Measurements from ENCODE around the gene FLAD1. TPM values are rescaled to one million over a fixed set of nuclear protein-coding genes. Genes with fewer than 3 reads are reported as not detected.

The FLAD1 gene
- total and polyA plus RNA-seq, 2 of the 4 experiments (the other 2 are of a cell fraction) = 26.3 to 37.3 TPM

DNA sequence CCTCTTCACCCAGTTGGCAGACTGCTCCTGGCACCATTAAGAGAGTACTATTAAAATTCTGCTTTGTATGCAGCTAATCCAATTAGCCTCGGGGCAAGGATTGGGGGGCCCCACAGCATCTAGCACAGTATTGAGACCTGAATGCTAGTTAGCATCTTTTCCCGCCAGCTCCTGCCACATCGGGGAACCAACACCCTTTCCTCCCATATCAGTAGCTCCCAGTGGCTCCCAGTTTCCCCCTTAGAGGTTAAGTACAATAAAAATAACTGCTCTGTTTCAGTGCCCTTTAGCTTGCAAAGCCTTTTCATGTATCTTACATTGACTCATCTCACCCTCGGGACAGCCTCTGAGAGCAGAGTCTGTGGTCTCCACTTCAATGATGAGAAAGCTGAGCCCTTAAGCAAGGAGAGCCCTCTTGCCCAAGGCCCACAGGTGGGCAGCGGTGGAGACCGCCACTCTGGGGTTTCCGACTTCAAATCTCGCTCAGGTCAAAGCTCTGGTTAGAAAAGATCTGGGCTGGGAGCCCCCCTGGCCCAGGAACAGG, 42.4 kb upstream of the FLAD1 start:
- Histone ChIP-seq H2AFZ (replicated peaks; ENCODE audit: low read length, poor library complexity) (no peak overlapping the region), H3K79me1 (ENCODE audit: low read depth in 1 of 2, low read length in 2 of 2) (peaks cover 0 to 8% of the 10 kb centered on the region in 2 experiments; a peak in 2 of 4 replicates), H3K9ac (ENCODE audit: low read depth, low read length) (no peak overlapping the region), H2AK5ac (ENCODE audit: low read depth, low read length) (no peak overlapping the region), H3K36me3 (ENCODE audit: control insufficient read depth, insufficient read depth, low read length) (peaks cover 12% of the 10 kb centered on the region), H4K91ac (ENCODE audit: insufficient read depth, low read depth, low read length) (no peak overlapping the region), H3K4me3 (ENCODE audit: insufficient read depth, low read depth, low read length) (no peak overlapping the region), H3K4me2 (ENCODE audit: low read depth, low read length) (no peak overlapping the region), H3K27me3 (ENCODE audit: control insufficient read depth, insufficient read depth, low read length) (no peaks in the 10 kb centered on the region), H2BK20ac (ENCODE audit: low read depth, low read length) (no peak overlapping the region), H2AK9ac (replicated peaks; ENCODE audit: low read depth, low read length, poor library complexity) (no peak overlapping the region), H3K4me1 (ENCODE audit: control insufficient read depth, insufficient read depth, low read length) (peaks cover 2% of the 10 kb centered on the region), H3K18ac (ENCODE audit: low read depth, low read length) (no peak overlapping the region), H3K14ac (replicated peaks; ENCODE audit: low read depth, low read length) (no peak overlapping the region), H4K8ac (ENCODE audit: low read depth in 2 of 2, low read length in 2 of 2) (no peak overlapping the region), H3K9me3 (ENCODE audit: control insufficient read depth, insufficient read depth, low read length) (no peaks in the 10 kb centered on the region), H3K23ac (ENCODE audit: low read depth, low read length) (no peak overlapping the region), H3K56ac (ENCODE audit: extremely low read depth, insufficient read depth, low read length) (no peak overlapping the region), H4K20me1 (ENCODE audit: insufficient read depth, low read length) (no peaks in the 10 kb centered on the region), H3K27ac (ENCODE audit: insufficient read depth, low read length) (no peak overlapping the region), H2BK5ac (ENCODE audit: low read depth, low read length, poor library complexity, severe bottlenecking) (no peak overlapping the region), H2BK15ac (ENCODE audit: low read depth, low read length) (no peak overlapping the region), H3K9me1 (ENCODE audit: insufficient read depth, low read length) (peaks cover 9% of the 10 kb centered on the region; the same call in 1 of the 2 replicates), H4K5ac (ENCODE audit: low read depth, low read length) (no peak overlapping the region), H3K4ac (ENCODE audit: low read depth, low read length) (no peak overlapping the region), H2BK120ac (ENCODE audit: low read depth, low read length) (no peak overlapping the region)
- ChIA-PET CTCF (no interaction called here), POLR2A (ENCODE audit: unreplicated experiment) (no interaction called here)
- in situ Hi-C loops (cut with MboI; ENCODE audit: low sequenced_read_pairs) (no loop called here), dilution Hi-C loops (cut with HindIII; ENCODE audit: low sequenced_read_pairs, unreplicated experiment) (no loop called here), intact Hi-C loops (cut with micrococcal nuclease) (no loop called here)
- ATAC-seq (ENCODE audit: low read depth) (no peak), DNase-seq (no peak)
- 83% methylated on average over 2 of the region's 8 CpGs; no CpG with 5 or more reads in 1 of the 2 experiments for WGBS, 2 experiments (ENCODE audit: extremely low coverage in 2 of 2, insufficient read length in 1 of 2)
- TF ChIP-seq, protein P1, sequence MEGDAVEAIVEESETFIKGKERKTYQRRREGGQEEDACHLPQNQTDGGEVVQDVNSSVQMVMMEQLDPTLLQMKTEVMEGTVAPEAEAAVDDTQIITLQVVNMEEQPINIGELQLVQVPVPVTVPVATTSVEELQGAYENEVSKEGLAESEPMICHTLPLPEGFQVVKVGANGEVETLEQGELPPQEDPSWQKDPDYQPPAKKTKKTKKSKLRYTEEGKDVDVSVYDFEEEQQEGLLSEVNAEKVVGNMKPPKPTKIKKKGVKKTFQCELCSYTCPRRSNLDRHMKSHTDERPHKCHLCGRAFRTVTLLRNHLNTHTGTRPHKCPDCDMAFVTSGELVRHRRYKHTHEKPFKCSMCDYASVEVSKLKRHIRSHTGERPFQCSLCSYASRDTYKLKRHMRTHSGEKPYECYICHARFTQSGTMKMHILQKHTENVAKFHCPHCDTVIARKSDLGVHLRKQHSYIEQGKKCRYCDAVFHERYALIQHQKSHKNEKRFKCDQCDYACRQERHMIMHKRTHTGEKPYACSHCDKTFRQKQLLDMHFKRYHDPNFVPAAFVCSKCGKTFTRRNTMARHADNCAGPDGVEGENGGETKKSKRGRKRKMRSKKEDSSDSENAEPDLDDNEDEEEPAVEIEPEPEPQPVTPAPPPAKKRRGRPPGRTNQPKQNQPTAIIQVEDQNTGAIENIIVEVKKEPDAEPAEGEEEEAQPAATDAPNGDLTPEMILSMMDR (conservative IDR thresholded peaks at IDR 0.05; ENCODE audit: low read depth, low read length) = no peak
- TF ChIP-seq MAFK (IDR thresholded peaks at IDR 0.05; ENCODE audit: low read depth, low read length) = no peak
- TF ChIP-seq SMC3 (IDR thresholded peaks at IDR 0.05; ENCODE audit: low read depth, low read length) = no peak
- TF ChIP-seq, protein P2, sequence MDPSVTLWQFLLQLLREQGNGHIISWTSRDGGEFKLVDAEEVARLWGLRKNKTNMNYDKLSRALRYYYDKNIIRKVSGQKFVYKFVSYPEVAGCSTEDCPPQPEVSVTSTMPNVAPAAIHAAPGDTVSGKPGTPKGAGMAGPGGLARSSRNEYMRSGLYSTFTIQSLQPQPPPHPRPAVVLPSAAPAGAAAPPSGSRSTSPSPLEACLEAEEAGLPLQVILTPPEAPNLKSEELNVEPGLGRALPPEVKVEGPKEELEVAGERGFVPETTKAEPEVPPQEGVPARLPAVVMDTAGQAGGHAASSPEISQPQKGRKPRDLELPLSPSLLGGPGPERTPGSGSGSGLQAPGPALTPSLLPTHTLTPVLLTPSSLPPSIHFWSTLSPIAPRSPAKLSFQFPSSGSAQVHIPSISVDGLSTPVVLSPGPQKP (IDR thresholded peaks at IDR 0.05; ENCODE audit: borderline replicate concordance, low read depth, low read length) = no peak
- TF ChIP-seq CEBPB (IDR thresholded peaks at IDR 0.05; ENCODE audit: low read depth, low read length) = no peak
- TF ChIP-seq CHD1 (IDR thresholded peaks at IDR 0.05; ENCODE audit: low read depth, low read length) = no peak
- no peak for TF ChIP-seq POLR2A (IDR thresholded peaks at IDR 0.05; ENCODE audit: low read depth, low read length)
- TF ChIP-seq FOS (IDR thresholded peaks at IDR 0.05; ENCODE audit: low read depth, low read length) = no peak
- no TSS peak for BruUV-seq (replicated peaks)
